Right ventricle myocardium inferior (tissue), 1 donor: ENCODE data around the gene ITIH5. TPM values are rescaled to one million over a fixed set of nuclear protein-coding genes. Genes with fewer than 3 reads are reported as not detected.
A peak's percentile ranks its signal among the peaks of the same experiment; 100 is the strongest.
"Not testable (repeated sequence)": the region's sequence is repeated elsewhere in the genome, so short reads cannot be mapped to it uniquely, and the experiment has no call there.

Experiments used
- ATAC-seq: fragments of 200-7000 bp; cut with Tn5 transposase; one replicate; pipeline ENCODE4 v1.9.1; 2020; ENCODE audit warnings: mild to moderate bottlenecking, moderate library complexity
- DNase-seq: peaks from one replicate; pipeline ENCODE4 v3.0.0; 2021; ENCODE audit errors: missing footprints
- intact Hi-C: fragments of 100-400 bp; cut with DNase I; formaldehyde crosslinking; loops from one replicate; pipeline ENCODE4 v1.11.0; 2022
- total RNA-seq: library from RNA; stranded (reverse); fragmentation: NEBNext Ultra II Directional; extraction: Animal tissue kit (Norgen Biotek cat#: 25700); gene quantifications from one replicate; pipeline ENCODE4 v1.2.1, GENCODE V29; 2021
- donor health status: DM: no; HTN: yes; CAD: no; lungs with severe emphysema.

Gene ITIH5
- total RNA-seq, 1 donor from 2014 or later = 10.3 TPM

- intact Hi-C loops, DNase-seq, ATAC-seq: not testable (repeated sequence)
Measured at GRCh38 chr10:7690885-7691597, 24.3 kb upstream of the ITIH5 start.

GRCh38 chr10:7689591-7689990, 22.8 kb upstream of the ITIH5 start:
- intact Hi-C loops = no loop called here
- ATAC-seq = no peak
- DNase-seq = no peak

GRCh38 chr10:7687228-7687907, 20.6 kb upstream of the ITIH5 start:
- ATAC-seq (peak; percentile 94), DNase-seq (peak; percentile 79)
- intact Hi-C loops = loop anchor here (1.0 kb wide), 1 partner anchor 162 kb away; no protein-coding TSS in a partner anchor

- peak; percentile 37 for ATAC-seq
- intact Hi-C loops = loop anchor here (1.0 kb wide), 1 partner anchor 161 kb away; no protein-coding TSS in a partner anchor
- DNase-seq = no peak
Measured at GRCh38 chr10:7686351-7687171, 19.8 kb upstream of the ITIH5 start.

- ATAC-seq, intact Hi-C loops, DNase-seq: not testable (repeated sequence)
Measured at GRCh38 chr10:7680078-7680477, 13.3 kb upstream of the ITIH5 start.

- ATAC-seq = no peak
- intact Hi-C loops = no loop called here
- no peak for DNase-seq
Measured at GRCh38 chr10:7679256-7679655, 12.5 kb upstream of the ITIH5 start.

GRCh38 chr10:7672341-7673134, 5.8 kb upstream of the ITIH5 start:
- no peak for ATAC-seq
- intact Hi-C loops = loop anchor here (5.0 kb wide), 1 partner anchor 50 kb away; no protein-coding TSS in a partner anchor
- no peak for DNase-seq

GRCh38 chr10:7670157-7670556, 3.4 kb upstream of the ITIH5 start:
- ATAC-seq (no peak), DNase-seq (no peak)
- intact Hi-C loops = loop anchor here (5.0 kb wide), 1 partner anchor 48 kb away; no protein-coding TSS in a partner anchor

GRCh38 chr10:7667262-7668141, 736 bp upstream of the ITIH5 start:
- ATAC-seq (peak; percentile 49), DNase-seq (peak; percentile 68)
- intact Hi-C loops = no loop called here

GRCh38 chr10:7665767-7666166, 999 bp downstream of the ITIH5 start:
- ATAC-seq = peak; percentile 18
- DNase-seq = no peak
- intact Hi-C loops = no loop called here

GRCh38 chr10:7664707-7665106, 2.1 kb downstream of the ITIH5 start:
- no peak for DNase-seq
- intact Hi-C loops = no loop called here
- ATAC-seq = no peak

GRCh38 chr10:7662522-7662921, 4.2 kb downstream of the ITIH5 start:
- intact Hi-C loops = no loop called here
- DNase-seq (no peak), ATAC-seq (no peak)

GRCh38 chr10:7659560-7659959, 7.2 kb downstream of the ITIH5 start:
- ATAC-seq = no peak
- no peak for DNase-seq
- intact Hi-C loops = no loop called here

- ATAC-seq = no peak
- intact Hi-C loops = no loop called here
- no peak for DNase-seq
Measured at GRCh38 chr10:7657552-7657951, 9.2 kb downstream of the ITIH5 start.

GRCh38 chr10:7657079-7657478, 9.7 kb downstream of the ITIH5 start:
- intact Hi-C loops, DNase-seq, ATAC-seq: not testable (repeated sequence)

- ATAC-seq (no peak), DNase-seq (no peak)
- intact Hi-C loops = no loop called here
Measured at GRCh38 chr10:7651853-7652470, 14.8 kb downstream of the ITIH5 start.

GRCh38 chr10:7649673-7650300, 17.0 kb downstream of the ITIH5 start:
- ATAC-seq (peak; percentile 54), DNase-seq (no peak)
- intact Hi-C loops = no loop called here
